PFSK-1 (cell line): ENCODE results near the gene ABCA8.

ENCODE experiments used
- FOXP2 ChIP-seq: optimal IDR thresholded peaks from 2 replicates; pipeline ENCODE3; 2011; ENCODE audit warnings: borderline replicate concordance, control low read depth, inconsistent platforms; ENCODE audit not compliant: insufficient read depth; ENCODE audit errors: extremely low read length, extremely low read depth
- POLR2AphosphoS5 ChIP-seq: IDR thresholded peaks from 2 replicates; pipeline ENCODE4 v1.6.1; 2012; ENCODE audit warnings: low read depth, mild to moderate bottlenecking, control low read depth, low read length, moderate library complexity
- SIN3A ChIP-seq: IDR thresholded peaks from 2 replicates; pipeline ENCODE4 v1.6.1; 2012; ENCODE audit warnings: mild to moderate bottlenecking, low read length, moderate library complexity, borderline replicate concordance; ENCODE audit not compliant: insufficient read depth
- TAF1 ChIP-seq: IDR thresholded peaks from 2 replicates; pipeline ENCODE4 v1.6.1; 2012; ENCODE audit warnings: low read length, control low read depth, borderline replicate concordance; ENCODE audit not compliant: insufficient read depth
- TF ChIP-seq, protein P1 (sequence below), 2 experiments: IDR thresholded peaks; 2 replicates each; pipeline versions ENCODE4 v1.6.1 to v1.8.0; 2011 to 2012; ENCODE audit warnings: low read depth in 2 of 2, low read length in 2 of 2, control low read depth in 1 of 2, inconsistent platforms in 1 of 2, mild to moderate bottlenecking in 1 of 2, moderate library complexity in 1 of 2; ENCODE audit not compliant: insufficient read depth in 1 of 2

Gene ABCA8

DNA sequence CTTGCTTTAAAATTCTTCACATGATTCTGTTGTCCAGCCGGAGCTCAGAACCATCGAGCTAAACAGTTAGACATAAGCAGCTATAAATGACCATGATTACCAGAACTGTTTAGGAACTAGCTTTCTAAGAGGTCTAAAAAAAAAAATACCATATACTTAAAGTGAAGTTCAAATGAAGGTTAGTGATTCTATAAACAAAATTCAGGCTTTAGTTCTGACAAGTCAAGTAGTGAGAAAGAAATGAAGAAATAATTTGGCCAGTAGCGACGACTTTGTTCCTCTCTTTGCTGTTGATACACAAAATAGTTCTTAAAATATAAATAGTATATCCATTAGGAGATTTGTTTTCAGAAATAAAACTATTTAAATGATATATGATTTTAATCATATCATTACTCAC is 27.7 kb downstream of the ABCA8 start:
- no peak for TF ChIP-seq SIN3A
- no peak for TF ChIP-seq FOXP2

DNA sequence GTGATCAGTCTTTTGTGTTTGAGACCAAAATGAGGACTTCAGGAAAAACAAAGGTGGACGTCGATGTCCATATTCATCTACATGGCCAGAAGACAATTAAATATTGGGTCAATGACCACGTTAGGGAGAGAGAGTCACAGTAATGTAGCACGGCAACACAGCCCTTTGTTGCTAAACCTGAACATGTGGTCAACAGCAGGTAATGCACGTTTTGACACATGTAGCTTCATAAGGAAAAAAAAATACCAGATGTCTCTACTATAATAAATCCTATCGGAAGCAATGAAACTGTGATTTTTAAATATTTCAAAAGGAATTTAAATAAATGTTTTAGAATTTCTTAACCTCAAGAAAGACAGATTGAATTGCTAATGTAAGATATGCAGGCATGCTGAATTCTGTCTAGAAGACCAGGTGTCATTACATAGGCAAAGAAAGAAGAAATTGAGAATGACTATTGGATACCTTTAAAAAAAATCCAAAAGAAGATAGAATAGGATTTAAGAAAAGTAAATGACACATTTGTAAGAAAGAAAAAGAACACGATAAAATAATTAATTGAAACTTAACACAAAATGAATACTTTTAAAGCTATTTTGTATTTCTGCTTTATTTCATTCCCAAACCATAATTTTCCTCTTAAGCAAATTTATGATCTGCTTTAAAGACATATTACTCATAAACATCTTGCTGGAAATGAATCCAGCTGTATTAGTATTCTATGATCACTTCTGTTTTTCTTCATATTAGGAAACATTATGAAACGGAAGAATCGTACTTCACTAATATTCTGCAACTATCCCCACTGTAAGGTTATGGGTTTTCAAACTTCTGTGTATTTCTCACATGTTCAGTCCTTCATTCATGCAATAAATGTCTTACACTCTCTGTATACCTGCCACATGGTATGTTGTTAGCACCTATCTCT is 30.1 kb downstream of the ABCA8 start:
- TF ChIP-seq TAF1 (no peak), SIN3A (no peak), FOXP2 (no peak), POLR2AphosphoS5 (no peak)
- TF ChIP-seq, protein P1, sequence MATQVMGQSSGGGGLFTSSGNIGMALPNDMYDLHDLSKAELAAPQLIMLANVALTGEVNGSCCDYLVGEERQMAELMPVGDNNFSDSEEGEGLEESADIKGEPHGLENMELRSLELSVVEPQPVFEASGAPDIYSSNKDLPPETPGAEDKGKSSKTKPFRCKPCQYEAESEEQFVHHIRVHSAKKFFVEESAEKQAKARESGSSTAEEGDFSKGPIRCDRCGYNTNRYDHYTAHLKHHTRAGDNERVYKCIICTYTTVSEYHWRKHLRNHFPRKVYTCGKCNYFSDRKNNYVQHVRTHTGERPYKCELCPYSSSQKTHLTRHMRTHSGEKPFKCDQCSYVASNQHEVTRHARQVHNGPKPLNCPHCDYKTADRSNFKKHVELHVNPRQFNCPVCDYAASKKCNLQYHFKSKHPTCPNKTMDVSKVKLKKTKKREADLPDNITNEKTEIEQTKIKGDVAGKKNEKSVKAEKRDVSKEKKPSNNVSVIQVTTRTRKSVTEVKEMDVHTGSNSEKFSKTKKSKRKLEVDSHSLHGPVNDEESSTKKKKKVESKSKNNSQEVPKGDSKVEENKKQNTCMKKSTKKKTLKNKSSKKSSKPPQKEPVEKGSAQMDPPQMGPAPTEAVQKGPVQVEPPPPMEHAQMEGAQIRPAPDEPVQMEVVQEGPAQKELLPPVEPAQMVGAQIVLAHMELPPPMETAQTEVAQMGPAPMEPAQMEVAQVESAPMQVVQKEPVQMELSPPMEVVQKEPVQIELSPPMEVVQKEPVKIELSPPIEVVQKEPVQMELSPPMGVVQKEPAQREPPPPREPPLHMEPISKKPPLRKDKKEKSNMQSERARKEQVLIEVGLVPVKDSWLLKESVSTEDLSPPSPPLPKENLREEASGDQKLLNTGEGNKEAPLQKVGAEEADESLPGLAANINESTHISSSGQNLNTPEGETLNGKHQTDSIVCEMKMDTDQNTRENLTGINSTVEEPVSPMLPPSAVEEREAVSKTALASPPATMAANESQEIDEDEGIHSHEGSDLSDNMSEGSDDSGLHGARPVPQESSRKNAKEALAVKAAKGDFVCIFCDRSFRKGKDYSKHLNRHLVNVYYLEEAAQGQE (IDR thresholded peaks at IDR 0.05; ENCODE audit: insufficient read depth in 1 of 2, low read depth in 2 of 2, low read length in 2 of 2): no peak

DNA sequence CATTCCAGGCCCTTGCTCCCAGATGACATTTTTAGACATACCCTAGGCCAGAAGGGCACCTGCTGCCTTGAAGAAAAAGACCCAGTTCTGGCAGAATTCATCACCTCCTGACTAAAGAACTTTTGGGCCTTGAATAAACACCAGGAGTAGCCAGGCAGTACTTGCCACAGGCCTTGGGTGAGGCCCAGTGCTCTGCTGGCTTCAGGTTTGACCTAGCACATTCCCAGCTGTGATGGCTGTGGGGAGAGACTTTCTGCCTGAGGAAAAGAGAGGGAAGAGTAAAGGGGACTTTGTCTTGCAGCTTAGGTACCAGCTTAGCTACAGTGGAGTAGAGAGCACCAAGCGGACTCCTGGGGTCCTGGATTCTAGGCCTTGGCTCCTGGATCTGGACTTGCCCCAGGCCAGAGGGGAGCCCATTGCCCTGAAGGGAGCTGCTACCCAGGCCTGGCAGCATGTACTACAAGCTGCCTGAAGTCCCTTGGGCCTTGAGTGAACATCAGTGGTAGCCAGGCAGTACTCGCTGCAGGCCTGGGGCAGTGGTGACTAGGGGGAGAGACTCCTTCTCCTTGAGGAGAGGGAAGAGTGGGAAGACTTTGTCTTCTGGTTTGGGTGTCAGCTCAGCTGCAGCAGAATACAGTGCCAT is 44.3 kb downstream of the ABCA8 start:
- TF ChIP-seq FOXP2: no peak
- no peak for TF ChIP-seq SIN3A
- TF ChIP-seq POLR2AphosphoS5: no peak
- TF ChIP-seq, protein P1 (IDR thresholded peaks at IDR 0.05; ENCODE audit: insufficient read depth in 1 of 2, low read depth in 2 of 2, low read length in 2 of 2): no peak
- no peak for TF ChIP-seq TAF1

DNA sequence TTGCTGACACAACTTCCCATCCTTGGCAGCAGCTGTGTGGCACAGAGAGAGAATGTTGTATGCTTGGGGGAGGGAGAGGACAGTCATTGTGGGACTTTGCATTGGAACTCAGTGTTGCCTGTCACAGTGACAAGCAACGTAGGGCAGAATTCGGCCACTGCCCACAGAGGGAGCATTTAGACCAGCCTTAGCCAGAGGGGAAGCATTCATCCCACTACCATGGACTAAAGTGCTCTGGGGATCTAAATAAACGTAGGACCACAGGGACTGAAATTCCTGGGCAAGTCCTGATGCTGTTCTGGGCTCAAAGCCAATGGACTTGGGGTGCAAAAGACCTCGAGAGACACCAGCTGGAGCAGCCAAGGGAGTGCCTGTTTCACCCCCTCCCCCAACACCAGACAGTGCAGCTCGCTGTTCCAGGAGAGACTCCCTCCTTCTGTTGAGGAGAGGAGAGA is 44.9 kb downstream of the ABCA8 start:
- TF ChIP-seq FOXP2 (no peak), SIN3A (no peak), POLR2AphosphoS5 (no peak), TAF1 (no peak)
- TF ChIP-seq, protein P1 (IDR thresholded peaks at IDR 0.05; ENCODE audit: insufficient read depth in 1 of 2, low read depth in 2 of 2, low read length in 2 of 2): no peak

DNA sequence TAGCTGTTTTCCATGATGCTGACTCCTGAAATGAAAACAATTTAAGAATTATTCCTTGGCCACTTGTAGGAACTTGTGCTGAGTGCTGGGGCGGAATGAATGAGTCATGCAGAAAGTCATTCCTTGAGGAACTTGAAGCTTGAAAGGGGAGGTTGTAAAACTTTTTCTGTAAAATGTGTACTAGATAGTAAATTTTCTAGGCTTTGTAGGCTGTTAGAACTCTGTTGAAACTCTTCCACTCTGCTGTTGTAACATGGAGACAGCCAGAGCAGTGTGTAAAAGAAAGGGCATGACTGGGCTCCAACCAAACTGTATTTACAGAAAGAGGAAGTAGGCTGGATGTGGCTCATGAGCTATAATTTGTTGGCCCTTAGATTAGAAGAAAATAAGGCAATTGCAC is 46.1 kb downstream of the ABCA8 start:
- TF ChIP-seq, protein P1 (IDR thresholded peaks at IDR 0.05; ENCODE audit: insufficient read depth in 1 of 2, low read depth in 2 of 2, low read length in 2 of 2): no peak
- no peak for TF ChIP-seq TAF1
- TF ChIP-seq SIN3A: no peak
- no peak for TF ChIP-seq POLR2AphosphoS5
- no peak for TF ChIP-seq FOXP2
